Measurements from ENCODE around the gene WDFY4.

The WDFY4 gene

DNA sequence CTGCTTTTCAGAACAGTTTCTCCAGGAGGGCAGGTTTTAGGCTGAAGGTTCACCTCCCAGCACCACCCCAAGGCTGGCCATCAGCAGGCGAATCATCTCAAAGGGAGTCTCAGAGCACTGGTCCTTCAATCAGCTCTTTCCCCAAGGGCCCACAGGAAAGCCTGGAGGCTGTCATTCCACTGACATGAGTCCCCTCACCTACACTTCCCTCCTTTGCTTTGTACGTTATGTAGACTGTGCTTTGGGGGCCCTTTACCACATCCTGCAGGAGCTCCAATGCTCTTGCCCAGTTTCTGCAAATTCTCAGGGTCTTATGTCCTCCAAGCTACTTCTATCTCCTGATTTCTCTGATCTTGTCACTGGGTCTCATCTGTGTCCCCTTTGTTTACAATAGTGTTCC is 15.4 kb downstream of the WDFY4 start:
- Histone ChIP-seq H3K27me3 (no peaks in the 10 kb centered on the region), H3K36me3 (peaks cover 0 to 72% (median 0%) of the 10 kb centered on the region in 11 experiments; a peak in 11 of 22 replicates), H3K9ac (no peak overlapping the region), H3K4me2 (peak overlapping the region in 7 of 11 experiments; percentile 2 to 50 (median 20); a peak in 12 of 22 replicates), H3K9me3 (replicated peaks in 1 of 11) (no peaks in the 10 kb centered on the region), H3K27ac (no peak overlapping the region), H3K4me3 (no peak overlapping the region), H4K20me1 (peaks cover 4 to 100% (median 93%) of the 10 kb centered on the region in 11 experiments; a peak in 17 of 22 replicates), H3K4me1 (peaks cover 23 to 39% (median 28%) of the 10 kb centered on the region in 10 experiments)
- TF ChIP-seq Cebpa-rat (IDR thresholded peaks at IDR 0.05): no peak

DNA sequence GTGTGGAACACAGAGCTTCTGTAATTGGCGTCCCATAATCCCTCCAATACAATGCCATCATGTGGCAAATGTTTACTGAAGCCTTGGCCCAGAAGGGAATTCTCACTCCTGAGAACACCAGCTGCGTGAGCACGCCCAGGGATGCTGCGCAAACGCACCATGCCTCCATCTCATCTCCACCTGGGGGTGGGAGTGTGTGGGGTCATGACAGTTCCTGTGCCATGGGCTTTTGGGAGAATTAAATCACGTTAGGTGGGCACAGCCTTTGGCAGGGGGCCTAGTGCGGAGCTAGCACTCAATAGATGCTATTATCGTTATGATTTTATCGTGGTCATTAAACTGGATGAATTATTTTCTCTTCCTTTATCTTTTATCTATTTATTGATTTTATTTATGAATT is 15.8 kb downstream of the WDFY4 start:
- H3K36me3 ChIP-seq: peaks cover 0 to 72% (median 0%) of the 10 kb centered on the region in 11 experiments; a peak in 11 of 22 replicates
- H3K4me3 ChIP-seq: no peak overlapping the region

GRCh38 chr10:48701139-48701901 is 16.6 kb downstream of the WDFY4 start:
- Histone ChIP-seq H3K4me3 (no peak overlapping the region), H3K4me1 (peaks cover 23 to 39% (median 28%) of the 10 kb centered on the region in 10 experiments), H4K20me1 (peaks cover 4 to 100% (median 93%) of the 10 kb centered on the region in 11 experiments; a peak in 17 of 22 replicates), H3K27ac (no peak overlapping the region), H3K4me2 (peak overlapping the region in 9 of 11 experiments; percentile 16 to 55 (median 30); a peak in 15 of 22 replicates), H3K9me3 (replicated peaks in 1 of 11) (no peaks in the 10 kb centered on the region), H3K9ac (no peak overlapping the region), H3K36me3 (peaks cover 0 to 72% (median 0%) of the 10 kb centered on the region in 11 experiments; a peak in 10 of 22 replicates), H3K27me3 (no peaks in the 10 kb centered on the region)
- TF ChIP-seq Cebpa-rat (IDR thresholded peaks at IDR 0.05): no peak

More for the DNA sequence above, 15.8 kb downstream of the WDFY4 start:
- Histone ChIP-seq H3K9ac (no peak overlapping the region), H3K4me1 (peaks cover 23 to 39% (median 28%) of the 10 kb centered on the region in 10 experiments), H3K27ac (no peak overlapping the region), H3K4me2 (peak overlapping the region in 6 of 11 experiments; percentile 2 to 50 (median 28); a peak in 11 of 22 replicates), H4K20me1 (peaks cover 4 to 100% (median 93%) of the 10 kb centered on the region in 11 experiments; a peak in 17 of 22 replicates), H3K9me3 (replicated peaks in 1 of 11) (no peaks in the 10 kb centered on the region), H3K27me3 (no peaks in the 10 kb centered on the region)
- no peak for TF ChIP-seq Cebpa-rat (IDR thresholded peaks at IDR 0.05)

- H4K20me1 ChIP-seq: peaks cover 4 to 100% (median 90%) of the 10 kb centered on the region in 11 experiments; a peak in 17 of 22 replicates
- no peak overlapping the region for H3K9ac ChIP-seq
- H3K27ac ChIP-seq: no peak overlapping the region
Measured at GRCh38 chr10:48701941-48702340, 17.3 kb downstream of the WDFY4 start.

DNA sequence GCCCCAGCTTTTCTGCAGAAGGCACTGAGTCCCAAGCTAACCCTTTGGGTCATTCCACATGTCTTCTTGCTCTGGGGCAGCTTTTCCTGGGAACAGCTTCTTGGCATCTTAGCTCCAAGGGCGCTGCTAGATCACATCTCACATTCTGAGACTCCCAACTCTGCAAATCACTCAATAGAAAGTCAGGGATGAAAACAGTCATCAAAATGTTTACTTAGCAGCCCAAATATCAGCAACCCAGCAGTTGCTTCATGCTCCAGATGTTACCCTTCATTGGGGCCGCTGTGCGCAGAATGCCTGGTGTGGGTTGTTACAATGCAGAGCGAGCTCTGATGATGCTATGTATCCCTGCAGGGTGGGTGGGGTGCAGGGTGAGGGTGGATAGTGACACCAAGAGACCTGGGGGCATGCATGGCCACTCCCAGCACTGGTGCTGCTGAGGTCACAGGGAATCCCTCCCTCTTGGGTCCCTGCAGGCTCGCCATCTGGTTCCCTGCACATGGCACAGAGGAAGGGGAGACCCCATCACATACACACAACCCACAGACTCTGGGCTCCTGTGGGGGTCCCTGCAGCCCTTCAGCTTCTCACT is 19.0 kb downstream of the WDFY4 start:
- Histone ChIP-seq H3K4me1 (peaks cover 24 to 55% (median 32%) of the 10 kb centered on the region in 10 experiments), H3K27ac (no peak overlapping the region), H3K9ac (no peak overlapping the region), H3K9me3 (replicated peaks in 1 of 11) (no peaks in the 10 kb centered on the region), H3K4me2 (no peak overlapping the region; a peak in 1 of 22 replicates), H3K27me3 (no peaks in the 10 kb centered on the region), H3K4me3 (no peak overlapping the region), H4K20me1 (peaks cover 4 to 100% (median 85%) of the 10 kb centered on the region in 11 experiments; a peak in 16 of 22 replicates), H3K36me3 (peaks cover 0 to 49% (median 0%) of the 10 kb centered on the region in 11 experiments; a peak in 6 of 22 replicates)
- TF ChIP-seq Cebpa-rat (IDR thresholded peaks at IDR 0.05): no peak

More at GRCh38 chr10:48701941-48702340, 17.3 kb downstream of the WDFY4 start:
- no peak for TF ChIP-seq Cebpa-rat (IDR thresholded peaks at IDR 0.05)
- Histone ChIP-seq H3K4me1 (peaks cover 24 to 39% (median 29%) of the 10 kb centered on the region in 10 experiments), H3K4me2 (peak overlapping the region in 8 of 11 experiments; percentile 14 to 55 (median 34); a peak in 12 of 22 replicates), H3K27me3 (no peaks in the 10 kb centered on the region), H3K36me3 (peaks cover 0 to 66% (median 0%) of the 10 kb centered on the region in 11 experiments; a peak in 7 of 22 replicates), H3K9me3 (replicated peaks in 1 of 11) (no peaks in the 10 kb centered on the region), H3K4me3 (no peak overlapping the region)

DNA sequence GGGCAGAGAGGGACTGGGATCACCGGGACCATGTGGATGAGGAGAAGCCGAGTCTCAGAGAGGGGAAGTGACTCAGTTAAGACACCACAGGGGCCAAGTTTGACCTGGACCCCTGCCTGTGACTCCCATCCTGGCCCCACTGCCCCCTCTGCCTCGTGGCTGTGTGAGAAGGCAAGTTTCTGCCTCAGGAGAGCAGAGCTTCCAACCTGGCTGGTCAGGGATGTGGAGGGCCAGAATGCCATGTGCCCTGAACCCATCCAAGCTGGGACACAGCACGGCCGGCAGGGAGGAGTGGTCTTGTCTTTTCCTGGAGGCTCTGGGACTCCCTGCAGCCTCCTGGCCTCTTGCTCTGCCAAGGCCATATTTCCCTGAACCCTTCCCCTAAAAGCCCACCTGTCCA is 19.5 kb downstream of the WDFY4 start:
- H4K20me1 ChIP-seq: peaks cover 3 to 97% (median 80%) of the 10 kb centered on the region in 11 experiments; a peak in 16 of 22 replicates

DNA sequence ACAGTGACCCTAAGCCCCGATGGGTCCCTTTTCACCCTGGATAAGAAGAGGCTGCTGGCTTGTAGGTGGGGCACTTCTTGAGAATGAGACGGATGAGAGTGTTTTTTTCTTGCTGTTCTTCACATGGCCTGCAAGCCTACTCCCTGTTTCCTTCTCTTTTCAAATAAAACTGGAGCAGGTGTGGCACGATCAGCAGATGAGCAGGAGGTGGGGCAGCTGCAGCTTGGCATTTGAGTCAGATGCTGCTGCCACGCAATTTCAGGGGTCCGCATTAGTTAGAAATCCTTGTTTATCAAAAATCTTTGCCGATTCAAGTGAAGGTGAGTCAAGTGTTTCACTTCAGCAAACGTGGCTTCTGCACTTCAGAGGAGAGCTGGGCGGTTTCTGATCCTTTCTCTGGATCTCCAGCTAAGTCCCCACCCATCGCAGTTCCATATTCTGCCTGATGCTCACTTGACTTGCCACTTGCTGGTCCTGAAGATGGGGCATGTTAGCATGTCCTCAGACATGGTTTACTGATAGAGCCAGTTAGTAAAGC is 20.8 kb downstream of the WDFY4 start:
- Histone ChIP-seq H3K27me3 (no peaks in the 10 kb centered on the region), H3K36me3 (peaks cover under 1 to 44% (median 9%) of the 10 kb centered on the region in 11 experiments; a peak in 14 of 22 replicates), H3K27ac (no peak overlapping the region), H3K4me2 (no peak overlapping the region; a peak in 1 of 22 replicates), H3K9me3 (replicated peaks in 1 of 11) (no peaks in the 10 kb centered on the region), H4K20me1 (peaks cover 0 to 88% (median 67%) of the 10 kb centered on the region in 11 experiments; a peak in 15 of 22 replicates), H3K4me1 (peaks cover 10 to 56% (median 15%) of the 10 kb centered on the region in 10 experiments), H3K4me3 (no peak overlapping the region), H3K9ac (no peak overlapping the region)
- TF ChIP-seq Cebpa-rat (IDR thresholded peaks at IDR 0.05): no peak

More for the DNA sequence above, 19.5 kb downstream of the WDFY4 start:
- Histone ChIP-seq H3K27me3 (no peaks in the 10 kb centered on the region), H3K4me1 (peaks cover 23 to 50% (median 27%) of the 10 kb centered on the region in 10 experiments), H3K4me3 (no peak overlapping the region), H3K36me3 (peaks cover 0 to 44% (median 0%) of the 10 kb centered on the region in 11 experiments; a peak in 6 of 22 replicates), H3K27ac (no peak overlapping the region), H3K9me3 (replicated peaks in 1 of 11) (no peaks in the 10 kb centered on the region), H3K4me2 (peak overlapping the region in 1 of 11 experiments; percentile 25; a peak in 1 of 22 replicates), H3K9ac (no peak overlapping the region)
- TF ChIP-seq Cebpa-rat (IDR thresholded peaks at IDR 0.05): no peak

DNA sequence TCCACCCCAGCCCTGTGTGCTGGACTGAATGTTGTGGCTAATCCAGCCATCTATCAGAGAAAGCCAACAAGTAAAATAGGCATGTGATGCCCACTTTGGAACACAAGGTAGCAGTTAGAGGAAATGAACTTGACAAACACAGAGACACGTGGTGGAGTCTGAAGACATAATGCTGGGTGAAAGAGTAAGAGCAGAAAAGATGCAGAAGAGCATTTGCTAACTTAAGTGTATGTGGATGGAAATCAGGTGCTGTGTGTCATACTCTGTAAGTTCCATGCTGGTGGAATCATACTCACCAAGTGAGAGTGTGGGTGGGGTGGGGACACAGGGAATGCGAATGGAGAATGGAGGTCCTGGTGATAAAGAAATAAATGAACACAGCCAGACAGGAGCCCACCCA is 22.8 kb downstream of the WDFY4 start:
- H3K4me1 ChIP-seq: peaks cover 0 to 46% (median 0%) of the 10 kb centered on the region in 10 experiments; a peak in 7 of 20 replicates
- H3K27me3 ChIP-seq: no peaks in the 10 kb centered on the region
- no peak overlapping the region for H3K27ac ChIP-seq
- H3K4me3 ChIP-seq: no peak overlapping the region
- peaks cover 4 to 62% (median 24%) of the 10 kb centered on the region in 11 experiments; a peak in 18 of 22 replicates for H3K36me3 ChIP-seq
- H3K4me2 ChIP-seq: peak overlapping the region in 3 of 11 experiments; percentile 38 to 70 (median 47); a peak in 5 of 22 replicates
- no peak overlapping the region for H3K9ac ChIP-seq
- no peaks in the 10 kb centered on the region for H3K9me3 ChIP-seq (replicated peaks in 1 of 11)
- no peak for TF ChIP-seq Cebpa-rat (IDR thresholded peaks at IDR 0.05)
- H4K20me1 ChIP-seq: peaks cover 0 to 71% (median 50%) of the 10 kb centered on the region in 11 experiments; a peak in 14 of 22 replicates
